Measurements from ENCODE around the gene FTO. TPM values are rescaled to one million over a fixed set of nuclear protein-coding genes. Genes with fewer than 3 reads are reported as not detected.

FTO gene
- total RNA-seq, 2 experiments from 2014 or later = 46.3 to 47.2 TPM

DNA sequence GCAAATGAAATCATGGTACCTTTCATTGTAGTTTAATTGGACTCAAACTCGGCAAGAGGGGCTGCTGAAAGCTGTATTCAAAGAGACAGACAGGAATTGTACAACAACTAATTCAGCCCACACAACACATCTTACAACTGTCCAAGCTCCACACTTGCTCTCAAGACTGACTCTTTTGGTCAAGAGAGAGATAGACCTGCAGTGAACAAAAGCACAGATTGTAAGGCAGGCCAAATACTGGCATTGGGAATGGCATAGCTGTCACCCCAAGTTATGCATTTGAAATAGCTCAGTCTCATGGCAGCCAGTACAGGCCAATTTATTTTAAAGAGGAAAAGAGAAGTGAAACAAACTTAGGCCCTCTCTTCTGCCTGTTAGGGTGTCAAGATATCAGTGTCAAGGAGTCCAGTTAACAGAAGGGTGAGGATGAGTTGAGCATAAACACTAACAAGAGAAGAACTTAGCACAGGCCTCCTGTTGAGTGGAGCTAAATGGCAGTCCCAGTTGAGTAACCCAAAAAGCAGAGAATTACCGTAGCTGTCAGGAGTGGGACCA lies 366.9 kb downstream of the FTO start:
- no peak for ATAC-seq (ENCODE audit: low read depth)
- Mint-ChIP-seq H3K27me3 (no peaks in the 10 kb centered on the region), H3K27ac (no peak overlapping the region), H3K4me1 (no peaks in the 10 kb centered on the region), H3K9me3 (no peaks in the 10 kb centered on the region), H3K36me3 (no peaks in the 10 kb centered on the region), H3K4me3 (no peak overlapping the region)
- POLR2A ChIA-PET = no interaction called here
- no peak for DNase-seq

DNA sequence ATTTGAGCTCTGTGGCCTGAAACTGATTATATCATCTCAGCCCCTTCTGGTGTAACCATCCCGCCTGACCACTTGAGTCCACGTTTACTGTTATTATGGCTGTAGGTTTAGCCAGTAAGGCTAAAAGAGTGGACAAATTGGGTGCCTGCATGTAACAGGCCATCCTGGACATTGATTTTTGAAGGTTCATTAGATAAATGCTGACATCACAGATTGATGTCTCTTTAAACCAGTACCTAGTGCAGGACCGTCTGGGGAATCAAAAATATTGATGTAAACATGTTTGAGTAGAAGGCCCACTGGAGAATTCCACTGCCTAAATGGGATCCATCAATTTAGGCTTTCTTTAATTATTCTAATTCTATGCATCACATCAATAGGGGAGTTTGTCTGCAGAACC lies 367.6 kb downstream of the FTO start:
- Mint-ChIP-seq H3K4me3 (no peak overlapping the region), H3K4me1 (no peaks in the 10 kb centered on the region), H3K36me3 (no peaks in the 10 kb centered on the region), H3K27ac (no peak overlapping the region), H3K27me3 (no peaks in the 10 kb centered on the region), H3K9me3 (no peaks in the 10 kb centered on the region)
- POLR2A ChIA-PET = no interaction called here
- DNase-seq (no peak), ATAC-seq (ENCODE audit: low read depth) (no peak)

DNA sequence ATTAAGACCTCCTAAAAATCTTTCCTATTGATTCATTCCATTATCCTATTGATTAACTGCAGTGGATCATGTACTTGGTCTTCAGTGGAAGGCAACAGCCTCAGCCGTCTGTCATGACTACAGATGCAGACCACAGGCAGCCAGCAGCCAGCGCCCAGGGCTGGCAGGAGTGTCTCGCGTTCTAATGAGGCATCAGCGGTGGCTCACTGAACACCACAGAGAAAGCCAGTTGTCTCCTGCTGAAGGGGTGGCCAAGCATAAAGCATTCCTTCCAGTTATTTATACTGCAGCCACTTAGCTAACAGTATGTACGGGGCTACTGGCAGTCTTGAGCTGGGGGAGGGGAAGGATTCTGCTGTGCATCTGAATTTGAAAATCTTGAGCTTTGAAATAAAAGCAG lies 368.3 kb downstream of the FTO start:
- H3K36me3 Mint-ChIP-seq = no peaks in the 10 kb centered on the region
- ATAC-seq (ENCODE audit: low read depth) = no peak
- DNase-seq = no peak
- no peak overlapping the region for H3K27ac Mint-ChIP-seq
- no peaks in the 10 kb centered on the region for H3K9me3 Mint-ChIP-seq
- no peak overlapping the region for H3K4me3 Mint-ChIP-seq
- POLR2A ChIA-PET = no interaction called here
- no peaks in the 10 kb centered on the region for H3K4me1 Mint-ChIP-seq
- H3K27me3 Mint-ChIP-seq = no peaks in the 10 kb centered on the region

DNA sequence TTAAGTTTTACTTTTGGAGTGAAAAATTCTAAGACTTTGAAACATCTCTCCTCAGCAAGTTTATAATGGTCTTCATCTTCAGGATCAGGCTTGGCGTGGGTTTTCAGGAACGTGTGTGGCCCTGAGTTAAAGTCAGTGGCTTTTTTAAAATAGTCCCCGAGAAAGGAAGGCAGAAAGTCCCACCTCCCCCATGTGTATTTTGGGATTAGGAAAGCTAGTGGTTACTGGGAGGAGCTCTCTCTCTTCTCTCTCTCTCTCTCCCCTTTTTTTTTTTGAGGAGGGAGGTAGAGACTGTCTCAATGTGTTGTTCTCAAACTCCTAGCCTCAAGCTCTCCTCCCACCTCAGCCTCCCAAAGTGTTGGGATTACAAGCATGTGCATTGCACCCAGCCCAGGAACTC lies 369.4 kb downstream of the FTO start:
- POLR2A ChIA-PET = no interaction called here
- no peak for ATAC-seq (ENCODE audit: low read depth)
- H3K27ac Mint-ChIP-seq = no peak overlapping the region
- no peaks in the 10 kb centered on the region for H3K36me3 Mint-ChIP-seq
- H3K4me3 Mint-ChIP-seq = no peak overlapping the region
- H3K9me3 Mint-ChIP-seq = no peaks in the 10 kb centered on the region
- DNase-seq = no peak
- no peaks in the 10 kb centered on the region for H3K27me3 Mint-ChIP-seq
- no peaks in the 10 kb centered on the region for H3K4me1 Mint-ChIP-seq

DNA sequence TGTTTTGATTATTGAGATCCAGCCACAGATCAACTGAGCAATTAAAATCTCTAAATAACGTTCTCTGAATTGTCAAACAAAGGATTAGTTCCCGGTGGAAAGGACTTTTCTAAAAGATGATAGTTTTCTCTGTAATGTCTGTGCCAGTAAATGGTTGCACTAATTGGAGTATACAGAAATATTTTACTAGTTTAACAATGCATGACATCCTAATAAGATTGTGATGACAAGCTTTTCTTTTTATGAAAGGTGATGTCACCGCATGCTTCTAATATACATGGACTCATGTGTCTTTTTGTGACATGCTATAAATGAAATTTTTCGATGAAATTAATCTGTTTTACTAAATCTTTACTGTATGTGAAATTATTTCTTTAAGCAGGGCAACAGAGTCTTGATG lies 371.5 kb downstream of the FTO start:
- H3K36me3 Mint-ChIP-seq = no peaks in the 10 kb centered on the region
- ATAC-seq (ENCODE audit: low read depth) = no peak
- POLR2A ChIA-PET = no interaction called here
- H3K4me1 Mint-ChIP-seq = no peaks in the 10 kb centered on the region
- no peak overlapping the region for H3K4me3 Mint-ChIP-seq
- no peak overlapping the region for H3K27ac Mint-ChIP-seq
- H3K9me3 Mint-ChIP-seq = no peaks in the 10 kb centered on the region
- no peak for DNase-seq
- H3K27me3 Mint-ChIP-seq = no peaks in the 10 kb centered on the region

DNA sequence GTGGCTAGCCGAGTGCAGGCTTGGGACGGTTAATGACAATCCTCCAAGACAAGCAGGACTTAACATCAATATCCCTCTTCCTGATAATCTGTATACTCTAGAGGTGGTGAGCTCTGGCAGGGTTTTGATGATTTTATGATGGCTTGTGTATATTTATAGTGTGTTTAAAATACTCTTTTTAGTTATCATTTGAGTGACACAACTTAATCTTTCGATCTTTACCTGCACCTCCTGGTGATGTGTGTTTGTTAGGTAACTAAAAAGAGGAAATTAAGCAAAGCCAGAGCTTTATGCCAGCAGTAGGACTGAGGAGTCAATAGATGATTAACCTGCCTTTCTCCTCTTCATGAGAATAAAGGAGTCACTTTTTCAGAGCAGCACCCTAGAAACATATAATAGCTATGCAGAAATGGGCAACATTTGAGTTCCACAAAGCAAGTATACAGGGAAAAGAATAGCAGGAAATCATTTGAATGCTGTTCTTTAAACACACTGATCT lies 372.1 kb downstream of the FTO start:
- Mint-ChIP-seq H3K4me3 (no peak overlapping the region), H3K9me3 (no peaks in the 10 kb centered on the region), H3K4me1 (no peaks in the 10 kb centered on the region), H3K27ac (no peak overlapping the region), H3K27me3 (no peaks in the 10 kb centered on the region), H3K36me3 (no peaks in the 10 kb centered on the region)
- POLR2A ChIA-PET = no interaction called here
- ATAC-seq (ENCODE audit: low read depth) = no peak
- DNase-seq = no peak

DNA sequence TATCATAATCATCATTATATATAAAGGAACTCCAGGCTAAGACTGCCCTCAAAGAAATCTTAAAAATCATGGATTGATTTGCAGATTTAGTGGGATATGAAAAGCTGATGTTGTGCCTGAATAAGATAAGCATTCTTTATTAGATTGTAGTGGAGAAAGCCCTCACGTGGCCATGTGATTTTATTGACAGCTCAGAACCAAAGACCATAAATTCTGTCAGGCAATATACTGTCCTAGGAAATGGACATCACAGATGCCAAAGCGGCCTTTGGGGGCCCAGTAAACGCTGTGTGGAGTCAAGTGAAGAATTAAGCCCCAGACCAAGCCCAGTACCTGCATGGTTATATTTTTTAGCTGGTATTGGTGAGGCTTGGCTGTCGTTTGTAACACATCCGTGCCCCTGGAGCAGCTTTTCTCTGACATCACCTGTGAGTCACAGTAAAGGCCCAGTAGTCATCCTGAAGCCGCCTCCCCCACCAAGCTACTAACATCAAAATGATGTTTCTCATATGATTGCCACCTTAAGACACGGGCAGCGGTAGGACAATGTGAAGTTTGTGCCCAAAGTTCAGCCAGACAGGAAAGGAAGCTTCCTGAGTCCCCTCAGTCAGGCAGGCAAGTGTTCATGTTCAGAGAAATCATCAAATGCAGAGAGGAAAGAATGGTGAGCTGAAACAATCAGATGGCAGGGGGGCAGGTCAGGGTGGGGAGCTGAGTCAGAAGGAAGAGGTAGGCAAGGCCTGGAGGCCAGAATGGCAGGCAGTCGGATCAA lies 373.3 kb downstream of the FTO start:
- Mint-ChIP-seq H3K9me3 (no peaks in the 10 kb centered on the region), H3K36me3 (no peaks in the 10 kb centered on the region), H3K27ac (no peak overlapping the region), H3K4me3 (no peak overlapping the region), H3K4me1 (no peaks in the 10 kb centered on the region), H3K27me3 (no peaks in the 10 kb centered on the region)
- no peak for ATAC-seq (ENCODE audit: low read depth)
- DNase-seq = no peak
- POLR2A ChIA-PET = no interaction called here

DNA sequence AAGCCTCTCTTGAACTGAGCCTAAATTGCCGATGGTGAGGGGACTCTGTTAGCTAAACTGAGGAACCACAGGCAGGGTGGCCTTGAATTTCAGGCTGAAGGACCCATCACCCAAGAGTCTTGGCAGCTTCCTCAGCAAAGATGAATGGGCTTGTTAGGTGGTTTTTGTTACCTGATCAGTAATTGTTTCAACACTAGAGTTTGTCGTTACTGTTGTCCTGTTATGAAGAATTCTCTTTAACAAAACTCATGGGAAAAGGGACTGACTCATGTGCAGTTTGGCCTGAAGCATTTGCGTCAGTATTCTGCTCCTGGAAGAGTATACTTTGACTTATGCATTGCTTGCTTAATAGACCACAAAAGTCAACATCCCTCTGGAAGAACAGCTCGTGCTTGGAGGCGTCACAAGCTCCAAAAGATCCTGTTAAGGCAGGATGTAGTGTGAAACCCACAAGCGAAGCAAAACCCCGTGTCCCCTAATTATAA lies 376.6 kb downstream of the FTO start:
- H3K4me1 Mint-ChIP-seq = no peaks in the 10 kb centered on the region
- H3K36me3 Mint-ChIP-seq = no peaks in the 10 kb centered on the region
- peaks cover 2% of the 10 kb centered on the region for H3K9me3 Mint-ChIP-seq
- ATAC-seq (ENCODE audit: low read depth) = no peak
- DNase-seq = no peak
- H3K27ac Mint-ChIP-seq = no peak overlapping the region
- POLR2A ChIA-PET = no interaction called here
- no peak overlapping the region for H3K4me3 Mint-ChIP-seq
- H3K27me3 Mint-ChIP-seq = no peaks in the 10 kb centered on the region

DNA sequence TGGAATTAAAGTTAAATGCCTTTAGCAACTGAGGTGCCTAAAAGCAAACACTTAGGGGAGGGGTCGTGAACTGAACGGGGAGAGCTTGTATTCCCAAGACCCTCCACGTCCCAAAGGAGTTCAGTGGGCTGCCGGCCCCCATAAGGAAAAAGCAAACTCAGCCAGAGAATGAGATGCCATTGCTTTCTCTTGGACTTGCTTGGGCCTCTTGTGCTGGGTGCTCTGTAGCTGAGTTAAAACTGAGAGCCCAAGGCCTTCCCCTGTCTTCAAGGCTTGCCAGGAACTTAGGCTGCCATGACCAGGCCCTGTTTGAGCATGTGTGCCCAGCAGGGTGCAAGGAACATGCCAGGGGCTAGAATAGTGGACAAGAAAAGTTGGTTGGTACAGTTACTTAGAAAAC lies 382.8 kb downstream of the FTO start:
- Mint-ChIP-seq H3K27me3 (no peaks in the 10 kb centered on the region), H3K4me1 (no peaks in the 10 kb centered on the region), H3K9me3 (peaks cover 5% of the 10 kb centered on the region), H3K27ac (no peak overlapping the region), H3K4me3 (no peak overlapping the region), H3K36me3 (peaks cover 3% of the 10 kb centered on the region)
- no peak for ATAC-seq (ENCODE audit: low read depth)
- no peak for DNase-seq
- POLR2A ChIA-PET = no interaction called here

DNA sequence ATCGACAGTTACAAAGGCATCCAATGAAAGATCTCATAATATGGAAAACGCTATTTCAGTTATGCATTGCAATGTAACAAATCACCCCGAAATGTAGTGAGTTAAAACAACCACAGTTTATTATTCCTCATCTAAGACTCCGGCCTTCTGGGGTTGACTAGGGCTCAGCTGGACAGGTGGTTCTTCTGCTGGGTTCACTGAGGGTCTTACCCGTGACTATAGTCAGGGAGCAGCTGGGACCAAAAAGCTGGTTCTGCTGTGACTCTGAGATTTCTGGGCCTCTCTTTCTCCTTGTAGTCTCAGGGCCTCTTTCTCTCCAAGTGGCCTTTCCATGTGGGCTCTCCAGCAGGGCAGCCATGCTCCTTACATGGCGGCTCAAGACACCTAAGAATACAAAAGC lies 386.6 kb downstream of the FTO start:
- no peaks in the 10 kb centered on the region for H3K27me3 Mint-ChIP-seq
- peaks cover 8% of the 10 kb centered on the region for H3K9me3 Mint-ChIP-seq
- H3K36me3 Mint-ChIP-seq = peaks cover 10% of the 10 kb centered on the region
- no peak for DNase-seq
- ATAC-seq (ENCODE audit: low read depth) = no peak
- no peaks in the 10 kb centered on the region for H3K4me1 Mint-ChIP-seq
- no peak overlapping the region for H3K27ac Mint-ChIP-seq
- H3K4me3 Mint-ChIP-seq = no peak overlapping the region
- POLR2A ChIA-PET = no interaction called here

DNA sequence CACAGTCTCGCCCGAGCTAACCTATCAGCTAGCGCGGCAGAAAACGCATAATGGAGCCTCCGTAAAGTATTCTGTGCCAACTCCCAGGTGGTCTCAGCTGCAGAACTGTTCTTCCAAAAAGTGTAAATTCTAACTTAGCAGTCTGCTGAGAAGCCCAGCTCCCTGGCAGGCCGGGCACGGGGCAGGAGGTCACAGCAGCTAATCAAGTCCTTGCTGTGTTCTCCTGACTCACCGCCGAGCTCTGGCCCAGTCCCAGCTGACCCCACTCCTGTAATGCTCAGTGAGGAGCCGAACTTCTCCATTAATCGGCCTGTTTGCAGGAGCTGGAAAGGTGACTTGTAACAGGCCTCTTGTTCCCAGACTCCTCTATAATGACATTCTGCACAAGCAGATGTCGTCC lies 389.3 kb downstream of the FTO start:
- H3K27ac Mint-ChIP-seq = no peak overlapping the region
- no peak overlapping the region for H3K4me3 Mint-ChIP-seq
- POLR2A ChIA-PET = interaction anchor here (0.5 kb wide), 1 partner anchor 80 kb away, joined by 4 read pairs; no protein-coding TSS in a partner anchor
- H3K36me3 Mint-ChIP-seq = peaks cover 9% of the 10 kb centered on the region
- H3K9me3 Mint-ChIP-seq = peaks cover 8% of the 10 kb centered on the region
- no peaks in the 10 kb centered on the region for H3K27me3 Mint-ChIP-seq
- DNase-seq (no peak), ATAC-seq (ENCODE audit: low read depth) (no peak)
- no peaks in the 10 kb centered on the region for H3K4me1 Mint-ChIP-seq

DNA sequence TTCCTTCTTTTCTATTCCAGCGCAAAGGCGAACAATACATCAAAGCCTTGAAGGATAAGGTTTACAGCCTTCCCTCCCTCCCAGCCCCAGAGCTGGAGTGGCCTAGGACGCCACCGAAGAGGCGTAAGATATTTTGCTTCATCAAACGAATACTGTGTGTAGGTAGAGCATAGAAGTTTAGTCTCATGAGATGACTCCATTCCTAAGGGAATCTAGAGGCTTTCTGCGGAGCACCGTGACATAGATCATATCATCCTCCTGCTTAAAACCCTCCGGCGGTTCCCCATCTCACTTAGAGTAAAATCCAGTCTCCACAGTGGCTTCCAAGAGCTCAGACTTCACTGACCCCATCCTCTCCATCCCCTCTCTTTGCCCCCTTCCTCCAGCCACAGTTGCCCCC lies 390.7 kb downstream of the FTO start:
- POLR2A ChIA-PET = no interaction called here
- no peak for ATAC-seq (ENCODE audit: low read depth)

DNA sequence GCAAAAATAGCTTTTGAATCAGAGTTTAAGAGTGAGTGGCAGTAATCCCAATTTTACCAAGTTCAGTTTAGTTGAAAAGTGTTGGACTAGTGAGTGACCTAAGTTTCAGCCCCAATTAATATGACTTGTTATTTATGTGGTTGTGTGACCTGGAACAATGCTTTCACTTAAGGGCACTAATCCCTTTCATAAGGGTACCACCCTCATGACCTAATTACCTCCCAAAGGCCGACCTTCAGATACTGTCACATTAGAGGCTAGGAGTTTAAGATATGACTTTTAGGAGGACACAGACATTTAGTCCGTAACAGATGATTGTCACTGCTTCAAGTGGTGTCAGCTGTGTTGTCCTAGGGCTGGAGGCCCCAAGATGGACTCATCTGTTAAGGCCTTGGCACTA lies 392.7 kb downstream of the FTO start:
- no peak for ATAC-seq (ENCODE audit: low read depth)
- H3K4me3 Mint-ChIP-seq = no peak overlapping the region
- no peaks in the 10 kb centered on the region for H3K4me1 Mint-ChIP-seq
- H3K27me3 Mint-ChIP-seq = no peaks in the 10 kb centered on the region
- no peak overlapping the region for H3K27ac Mint-ChIP-seq
- POLR2A ChIA-PET = no interaction called here
- H3K9me3 Mint-ChIP-seq = peaks cover 5% of the 10 kb centered on the region
- no peak for DNase-seq
- peaks cover 7% of the 10 kb centered on the region for H3K36me3 Mint-ChIP-seq

More for the DNA sequence above, 390.7 kb downstream of the FTO start:
- H3K9me3 Mint-ChIP-seq = peaks cover 5% of the 10 kb centered on the region
- H3K36me3 Mint-ChIP-seq = peaks cover 9% of the 10 kb centered on the region
- no peak overlapping the region for H3K4me3 Mint-ChIP-seq
- DNase-seq = no peak
- H3K4me1 Mint-ChIP-seq = no peaks in the 10 kb centered on the region
- H3K27me3 Mint-ChIP-seq = no peaks in the 10 kb centered on the region
- H3K27ac Mint-ChIP-seq = no peak overlapping the region

DNA sequence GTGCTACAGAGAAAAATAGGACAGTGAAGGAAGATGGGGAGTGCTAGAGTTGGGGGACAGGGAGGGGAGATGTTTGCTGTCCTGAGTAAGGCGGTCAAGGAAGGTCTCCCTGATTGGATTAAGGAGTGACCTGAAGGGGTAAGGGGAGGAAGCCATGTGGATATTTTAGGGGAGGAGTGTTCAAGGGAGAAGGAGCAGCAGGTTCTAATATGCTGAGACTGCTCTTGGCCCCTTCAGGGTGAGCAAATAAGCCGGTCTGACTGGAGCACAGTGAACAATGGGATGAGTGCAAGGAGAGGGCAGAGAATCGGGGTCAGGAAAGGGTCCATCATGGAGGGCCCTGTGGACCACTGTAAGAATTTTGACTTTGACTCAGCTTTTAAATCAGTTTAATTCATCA lies 393.8 kb downstream of the FTO start:
- Mint-ChIP-seq H3K27ac (no peak overlapping the region), H3K9me3 (peaks cover 5% of the 10 kb centered on the region)

More for the DNA sequence above, 393.8 kb downstream of the FTO start:
- H3K36me3 Mint-ChIP-seq = peaks cover 7% of the 10 kb centered on the region
- no peaks in the 10 kb centered on the region for H3K27me3 Mint-ChIP-seq
- no peak overlapping the region for H3K4me3 Mint-ChIP-seq
- no peak for ATAC-seq (ENCODE audit: low read depth)
- no peak for DNase-seq
- H3K4me1 Mint-ChIP-seq = no peaks in the 10 kb centered on the region
- POLR2A ChIA-PET = no interaction called here

Measured in activated naive CD8-positive, alpha-beta T cell treated with anti-CD3 and anti-CD28 coated beads, Interleukin-2, amount 10 ng/mL, durations not matched to agents 7 days and 5 days (primary cell).